Liver (tissue), 9 donors: Measurements from ENCODE around the gene WDR1. TPM values are rescaled to one million over a fixed set of nuclear protein-coding genes. Genes with fewer than 3 reads are reported as not detected.

ENCODE experiments used
- DNase-seq: peaks from one replicate; pipeline ENCODE4 v3.0.0-alpha.2; 2017; ENCODE audit warnings: low spot score
- H3K27ac ChIP-seq, 2 donors: one replicate each; pipeline ENCODE4 v1.7.0; 2013; ENCODE audit warnings: inconsistent platforms in 2 of 2, low read length in 2 of 2, control low read depth in 1 of 2, low read depth in 1 of 2, mild to moderate bottlenecking in 1 of 2
- H3K27me3 ChIP-seq, 4 donors: one replicate each; pipeline versions ENCODE4 v1.6.1 to v1.7.0; 2013; ENCODE audit warnings: low read length in 3 of 4, inconsistent platforms in 1 of 4, mild to moderate bottlenecking in 1 of 4, moderate library complexity in 1 of 4; ENCODE audit not compliant: control insufficient read depth in 4 of 4, insufficient read depth in 4 of 4
- H3K36me3 ChIP-seq, 4 donors: one replicate each; pipeline versions ENCODE4 v1.6.1 to v1.7.0; 2013; ENCODE audit warnings: low read length in 3 of 4, mild to moderate bottlenecking in 3 of 4, low read depth in 1 of 4, moderate library complexity in 1 of 4; ENCODE audit not compliant: control insufficient read depth in 4 of 4, insufficient read depth in 3 of 4
- H3K4me1 ChIP-seq, 4 donors: one replicate each; pipeline versions ENCODE4 v1.6.1 to v1.7.0; 2013; ENCODE audit warnings: low read length in 3 of 4, mild to moderate bottlenecking in 3 of 4, moderate library complexity in 1 of 4; ENCODE audit not compliant: control insufficient read depth in 4 of 4, insufficient read depth in 4 of 4
- H3K4me3 ChIP-seq, 3 donors: one replicate each; pipeline versions ENCODE4 v1.6.1 to v1.7.0; 2013; ENCODE audit warnings: low read length in 3 of 3, control low read depth in 1 of 3, low read depth in 1 of 3, mild to moderate bottlenecking in 1 of 3
- H3K9ac ChIP-seq, 2 donors: one replicate each; pipeline ENCODE4 v1.7.0; 2013; ENCODE audit warnings: low read length in 2 of 2, mild to moderate bottlenecking in 2 of 2, moderate library complexity in 2 of 2, control low read depth in 1 of 2, low read depth in 1 of 2
- H3K9me3 ChIP-seq, 4 donors: one replicate each; pipeline versions ENCODE4 v1.6.1 to v1.7.0; 2013; ENCODE audit warnings: low read length in 3 of 4; ENCODE audit not compliant: control insufficient read depth in 4 of 4
- ATF3 ChIP-seq: IDR thresholded peaks from 2 replicates; pipeline ENCODE4 v1.6.1; 2016; ENCODE audit warnings: antibody characterized with exemption
- CTCF ChIP-seq: fragments of 150-350 bp; IDR thresholded peaks from 2 replicates; pipeline ENCODE4 v1.5.1; 2017; ENCODE audit warnings: improper control_type of control experiment, low read depth, low read length; ENCODE audit not compliant: missing input control
- EGR1 ChIP-seq, 2 donors: IDR thresholded peaks; 2 replicates each; pipeline ENCODE4 v1.6.1; 2016 to 2018; ENCODE audit warnings: antibody characterized with exemption in 2 of 2, low read depth in 2 of 2
- FOXA1 ChIP-seq: IDR thresholded peaks from 2 replicates; pipeline ENCODE4 v1.6.1; 2016; ENCODE audit warnings: antibody characterized with exemption
- FOXA2 ChIP-seq: IDR thresholded peaks from 2 replicates; pipeline ENCODE4 v1.6.1; 2016; ENCODE audit warnings: antibody characterized with exemption
- GABPA ChIP-seq, 2 donors: IDR thresholded peaks in 1 of 2; conservative IDR thresholded peaks in 1 of 2; 2 replicates each; pipeline ENCODE4 v1.6.1; 2016; ENCODE audit warnings: antibody characterized with exemption in 2 of 2, mild to moderate bottlenecking in 1 of 2, moderate library complexity in 1 of 2
- HNF4A ChIP-seq, 2 donors: conservative IDR thresholded peaks; 2 replicates each; pipeline ENCODE4 v1.6.1; 2016; ENCODE audit warnings: antibody characterized with exemption in 2 of 2, mild to moderate bottlenecking in 2 of 2
- HNF4G ChIP-seq: IDR thresholded peaks from 2 replicates; pipeline ENCODE4 v1.6.1; 2016; ENCODE audit warnings: antibody characterized with exemption
- JUND ChIP-seq, 2 donors: IDR thresholded peaks; 2 replicates each; pipeline ENCODE4 v1.6.1; 2016; ENCODE audit warnings: antibody characterized with exemption in 2 of 2
- MAX ChIP-seq: IDR thresholded peaks from 2 replicates; pipeline ENCODE4 v1.6.1; 2016; ENCODE audit warnings: antibody characterized with exemption
- NR2F2 ChIP-seq: IDR thresholded peaks from 2 replicates; pipeline ENCODE4 v1.6.1; 2016; ENCODE audit warnings: antibody characterized with exemption
- RAD21 ChIP-seq, 2 donors: IDR thresholded peaks; 2 replicates each; pipeline ENCODE4 v1.6.1; 2016; ENCODE audit warnings: antibody characterized with exemption in 2 of 2, mild to moderate bottlenecking in 2 of 2
- REST ChIP-seq: IDR thresholded peaks from 2 replicates; pipeline ENCODE4 v1.6.1; 2016; ENCODE audit warnings: antibody characterized with exemption, mild to moderate bottlenecking
- RXRA ChIP-seq, 2 donors: IDR thresholded peaks; 2 replicates each; pipeline ENCODE4 v1.6.1; 2017 to 2018; ENCODE audit warnings: antibody characterized with exemption in 2 of 2, mild to moderate bottlenecking in 1 of 2
- SP1 ChIP-seq: IDR thresholded peaks from 2 replicates; pipeline ENCODE4 v1.6.1; 2018; ENCODE audit warnings: antibody characterized with exemption, mild to moderate bottlenecking
- TAF1 ChIP-seq: conservative IDR thresholded peaks from 2 replicates; pipeline ENCODE4 v1.6.1; 2016; ENCODE audit warnings: antibody characterized with exemption, mild to moderate bottlenecking
- YY1 ChIP-seq: IDR thresholded peaks from 2 replicates; pipeline ENCODE4 v1.6.1; 2016; ENCODE audit warnings: antibody characterized with exemption, mild to moderate bottlenecking
- ZBTB33 ChIP-seq: IDR thresholded peaks from 2 replicates; pipeline ENCODE4 v1.6.1; 2016; ENCODE audit warnings: antibody characterized with exemption
- WGBS: extraction: QIAGEN DNeasy Blood & Tissue Kit; methylation state at CpG from one replicate; pipeline ENCODE4 v1.1.7; 2013; 5-methylcytosine and 5-hydroxymethylcytosine counted together
- polyA plus RNA-seq, 2 donors: library from polyadenylated mRNA; stranded (reverse) in 1 of 2; unstranded in 1 of 2; fragments of 200-250 nt in 1 of 2; fragments of >200 nt in 1 of 2; fragmentation: Nextera tagmentation in 1 of 2; extraction: Ambion mirVana in 1 of 2; gene quantifications; one replicate each; pipeline versions ENCODE4 v1.2.1 to v1.2.3, GENCODE V29; 2013 to 2015
- total RNA-seq, 2 donors: library from RNA; depleted of rRNA; stranded (reverse); fragments of >200 nt; gene quantifications; one replicate each; pipeline ENCODE4 v1.2.3, GENCODE V29; 2014
- donor health status: healthy.
- donor health status: healthy.
- donor health status: healthy.
- donor health status: healthy.
- donor health status: healthy.

The WDR1 gene
- total and polyA plus RNA-seq, 4 donors, result 31.1 to 97.4 (median 65.7) TPM

GRCh38 chr4:10053635-10054453 lies 62.8 kb downstream of the WDR1 start:
- no peaks in the 10 kb centered on the region for H3K4me1 ChIP-seq
- no peak for TF ChIP-seq HNF4A (conservative IDR thresholded peaks at IDR 0.05)
- TF ChIP-seq YY1, result no peak
- no peak for TF ChIP-seq FOXA2
- H3K4me3 ChIP-seq, result no peak overlapping the region
- H3K27ac ChIP-seq, result no peak overlapping the region
- H3K27me3 ChIP-seq, result no peaks in the 10 kb centered on the region
- H3K36me3 ChIP-seq, result no peaks in the 10 kb centered on the region
- 79% methylated on average over 8 of the region's 8 CpGs for WGBS
- no peak overlapping the region for H3K9ac ChIP-seq
- H3K9me3 ChIP-seq, result no peaks in the 10 kb centered on the region
- DNase-seq, result peak; percentile 26

- no peaks in the 10 kb centered on the region for H3K27me3 ChIP-seq
- no peaks in the 10 kb centered on the region for H3K4me1 ChIP-seq
- WGBS, result 91% methylated on average over 11 of the region's 11 CpGs
Observed at GRCh38 chr4:10051517-10052135, 65.0 kb downstream of the WDR1 start.

More at GRCh38 chr4:10051517-10052135, 65.0 kb downstream of the WDR1 start:
- no peak overlapping the region for H3K4me3 ChIP-seq
- DNase-seq, result no peak
- no peak overlapping the region for H3K9ac ChIP-seq
- TF ChIP-seq HNF4A (conservative IDR thresholded peaks at IDR 0.05) (no peak), SP1 (no peak), EGR1 (IDR thresholded peaks at IDR 0.05; ENCODE audit: low read depth in 2 of 2) (no peak), RXRA (IDR thresholded peaks at IDR 0.05) (no peak), ATF3 (no peak), YY1 (no peak), RAD21 (IDR thresholded peaks at IDR 0.05) (no peak), FOXA1 (no peak), NR2F2 (no peak), GABPA (IDR thresholded peaks at IDR 0.05 in 1 of 2, conservative IDR thresholded peaks at IDR 0.05 in 1 of 2) (no peak), JUND (IDR thresholded peaks at IDR 0.05) (no peak), REST (no peak), CTCF (no peak), FOXA2 (no peak), TAF1 (no peak), ZBTB33 (no peak), HNF4G (no peak), MAX (no peak)
- no peaks in the 10 kb centered on the region for H3K9me3 ChIP-seq
- H3K27ac ChIP-seq, result no peak overlapping the region
- H3K36me3 ChIP-seq, result no peaks in the 10 kb centered on the region
